Natural killer cell (primary cell): ENCODE results near the gene PRKN. TPM values are rescaled to one million over a fixed set of nuclear protein-coding genes. Genes with fewer than 3 reads are reported as not detected.

Source experiments
- ATAC-seq, 3 donors: fragments of 150-1000 bp in 2 of 3; fragments of 200-7000 bp in 1 of 3; cut with Tn5 transposase; 1 replicate in 1 of 3; 2 replicates in 2 of 3; pipeline ENCODE4 v1.10.0; 2021; ENCODE audit warnings: mild to moderate bottlenecking in 2 of 3, moderate library complexity in 2 of 3
- DNase-seq, 2 donors: peaks; one replicate each; pipeline versions ENCODE4 v3.0.0 to v3.0.0-alpha.2; 2013 to 2021; ENCODE audit warnings: mixed read lengths in 1 of 2
- H3K27ac ChIP-seq: one replicate; pipeline ENCODE4 v1.5.1; 2013; ENCODE audit warnings: mild to moderate bottlenecking, low read length
- H3K27me3 ChIP-seq: one replicate; pipeline ENCODE4 v1.6.1; 2013; ENCODE audit warnings: low read length; ENCODE audit not compliant: control insufficient read depth, insufficient read depth
- H3K36me3 ChIP-seq: one replicate; pipeline ENCODE4 v1.6.1; 2013; ENCODE audit warnings: low read length; ENCODE audit not compliant: control insufficient read depth, insufficient read depth
- H3K4me1 ChIP-seq: one replicate; pipeline ENCODE4 v1.6.1; 2013; ENCODE audit warnings: low read length; ENCODE audit not compliant: control insufficient read depth, insufficient read depth
- H3K4me3 ChIP-seq: one replicate; pipeline ENCODE4 v1.5.1; 2013; ENCODE audit warnings: low read length
- H3K9me3 ChIP-seq: one replicate; pipeline ENCODE4 v1.6.1; 2013; ENCODE audit warnings: low read length; ENCODE audit not compliant: control insufficient read depth, insufficient read depth
- H3K27ac Mint-ChIP-seq, 2 donors: one replicate each; pipeline ENCODE4 v1.8.0; 2022; ENCODE audit warnings: mild to moderate bottlenecking in 2 of 2, mixed read lengths in 2 of 2, moderate library complexity in 1 of 2
- H3K27me3 Mint-ChIP-seq, 2 donors: one replicate each; pipeline ENCODE4 v1.8.0; 2022; ENCODE audit warnings: low read depth in 2 of 2, mixed read lengths in 2 of 2
- H3K36me3 Mint-ChIP-seq: one replicate; pipeline ENCODE4 v1.8.0; 2022; ENCODE audit warnings: mixed read lengths
- H3K4me1 Mint-ChIP-seq, 2 donors: one replicate each; pipeline ENCODE4 v1.8.0; 2022; ENCODE audit warnings: mixed read lengths in 2 of 2
- H3K4me3 Mint-ChIP-seq: one replicate; pipeline ENCODE4 v1.8.0; 2022; ENCODE audit warnings: mild to moderate bottlenecking, moderate library complexity, mixed read lengths
- H3K9me3 Mint-ChIP-seq, 2 donors: one replicate each; pipeline ENCODE4 v1.8.0; 2022; ENCODE audit warnings: mixed read lengths in 2 of 2
- CTCF ChIP-seq: fragments of 200-600 bp; IDR thresholded peaks from one replicate; pipeline ENCODE4 v1.8.0; 2022; ENCODE audit warnings: antibody characterized with exemption
- WGBS: methylation state at CpG from one replicate; pipeline ENCODE4 v1.1.7; 2013; ENCODE audit warnings: missing lambda C conversion rate; ENCODE audit not compliant: insufficient coverage; 5-methylcytosine and 5-hydroxymethylcytosine counted together
- intact Hi-C: fragments of 100-400 bp; cut with micrococcal nuclease; formaldehyde crosslinking; loops from one replicate; pipeline ENCODE4 v1.14.2; 2022
- total RNA-seq, 4 donors: library from RNA; stranded (reverse); fragments of 120-200 nt in 1 of 4; gene quantifications; one replicate each; pipeline versions ENCODE4 v1.2.3 to v1.2.4, GENCODE V29; 2013 to 2022

The PRKN gene
- total RNA-seq, 3 donors from 2014 or later (not counting 1 experiment from before 2014, with no cell fraction given): 1.4 to 1.9 (median 1.9) TPM

- H3K9me3 ChIP-seq: no peaks in the 10 kb centered on the region
- no peak overlapping the region for H3K4me3 ChIP-seq
- intact Hi-C loops: no loop called here
- Mint-ChIP-seq H3K36me3 (no peaks in the 10 kb centered on the region), H3K27me3 (no peaks in the 10 kb centered on the region), H3K27ac (no peak overlapping the region), H3K9me3 (no peaks in the 10 kb centered on the region), H3K4me3 (no peak overlapping the region), H3K4me1 (peaks cover 24 to 29% of the 10 kb centered on the region in 2 donors)
- H3K4me1 ChIP-seq: peaks cover 17% of the 10 kb centered on the region
- H3K27me3 ChIP-seq: no peaks in the 10 kb centered on the region
- ATAC-seq: no peak
- no peak overlapping the region for H3K27ac ChIP-seq
- 97% methylated on average over 4 of the region's 5 CpGs for WGBS
- DNase-seq: no peak
- TF ChIP-seq CTCF: no peak
- no peaks in the 10 kb centered on the region for H3K36me3 ChIP-seq
Measured at GRCh38 chr6:161455848-161456247, 1271.7 kb downstream of the PRKN start.

GRCh38 chr6:161453558-161453957 lies 1274.0 kb downstream of the PRKN start:
- H3K36me3 ChIP-seq: no peaks in the 10 kb centered on the region
- H3K27me3 ChIP-seq: no peaks in the 10 kb centered on the region
- H3K27me3 Mint-ChIP-seq: no peaks in the 10 kb centered on the region
- ATAC-seq (no peak), DNase-seq (no peak)
- no peak overlapping the region for H3K4me3 ChIP-seq
- H3K4me3 Mint-ChIP-seq: no peak overlapping the region
- no peak for TF ChIP-seq CTCF
- no peaks in the 10 kb centered on the region for H3K36me3 Mint-ChIP-seq
- no peak overlapping the region for H3K27ac Mint-ChIP-seq
- peaks cover 9% of the 10 kb centered on the region for H3K4me1 ChIP-seq
- WGBS: 68% methylated on average over 4 of the region's 4 CpGs
- H3K4me1 Mint-ChIP-seq: peaks cover 12 to 15% of the 10 kb centered on the region in 2 donors
- H3K9me3 Mint-ChIP-seq: no peaks in the 10 kb centered on the region
- intact Hi-C loops: no loop called here
- no peaks in the 10 kb centered on the region for H3K9me3 ChIP-seq
- no peak overlapping the region for H3K27ac ChIP-seq

- Mint-ChIP-seq H3K27me3 (no peaks in the 10 kb centered on the region), H3K27ac (no peak overlapping the region), H3K4me1 (peaks cover 2% of the 10 kb centered on the region in 2 donors), H3K9me3 (no peaks in the 10 kb centered on the region), H3K36me3 (no peaks in the 10 kb centered on the region), H3K4me3 (no peak overlapping the region)
- H3K4me3 ChIP-seq: no peak overlapping the region
- DNase-seq (no peak), ATAC-seq (no peak)
- H3K9me3 ChIP-seq: no peaks in the 10 kb centered on the region
- no peaks in the 10 kb centered on the region for H3K4me1 ChIP-seq
- no peak overlapping the region for H3K27ac ChIP-seq
- H3K36me3 ChIP-seq: no peaks in the 10 kb centered on the region
- 100% methylated on average over 1 of the region's 3 CpGs for WGBS
- intact Hi-C loops: no loop called here
- no peak for TF ChIP-seq CTCF
- H3K27me3 ChIP-seq: no peaks in the 10 kb centered on the region
Measured at GRCh38 chr6:161452241-161452640, 1275.3 kb downstream of the PRKN start.

- no peak overlapping the region for H3K4me3 ChIP-seq
- no peaks in the 10 kb centered on the region for H3K36me3 Mint-ChIP-seq
- H3K4me3 Mint-ChIP-seq: no peak overlapping the region
- no peak overlapping the region for H3K27ac ChIP-seq
- no peaks in the 10 kb centered on the region for H3K36me3 ChIP-seq
- no peaks in the 10 kb centered on the region for H3K9me3 Mint-ChIP-seq
- 93% methylated on average over 2 of the region's 3 CpGs for WGBS
- ATAC-seq: no peak
- no peaks in the 10 kb centered on the region for H3K4me1 Mint-ChIP-seq
- intact Hi-C loops: no loop called here
- no peaks in the 10 kb centered on the region for H3K9me3 ChIP-seq
- H3K27ac Mint-ChIP-seq: no peak overlapping the region
- DNase-seq: no peak
- H3K4me1 ChIP-seq: no peaks in the 10 kb centered on the region
- no peak for TF ChIP-seq CTCF
- H3K27me3 ChIP-seq: no peaks in the 10 kb centered on the region
- peaks cover 0 to 3% of the 10 kb centered on the region in 2 donors for H3K27me3 Mint-ChIP-seq
Measured at GRCh38 chr6:161449521-161449920, 1278.0 kb downstream of the PRKN start.
